HG03571 (cell line): ENCODE data around the gene SDK1.

Source experiments
- ATAC-seq: cut with Tn5 transposase; IDR thresholded peaks from one replicate; pipeline ENCODE4 v1.9.1; 2021; ENCODE audit not compliant: unreplicated experiment

Gene SDK1

GRCh38 chr7:3861941-3862340 is 560.9 kb downstream of the SDK1 start:
- no peak for ATAC-seq

DNA sequence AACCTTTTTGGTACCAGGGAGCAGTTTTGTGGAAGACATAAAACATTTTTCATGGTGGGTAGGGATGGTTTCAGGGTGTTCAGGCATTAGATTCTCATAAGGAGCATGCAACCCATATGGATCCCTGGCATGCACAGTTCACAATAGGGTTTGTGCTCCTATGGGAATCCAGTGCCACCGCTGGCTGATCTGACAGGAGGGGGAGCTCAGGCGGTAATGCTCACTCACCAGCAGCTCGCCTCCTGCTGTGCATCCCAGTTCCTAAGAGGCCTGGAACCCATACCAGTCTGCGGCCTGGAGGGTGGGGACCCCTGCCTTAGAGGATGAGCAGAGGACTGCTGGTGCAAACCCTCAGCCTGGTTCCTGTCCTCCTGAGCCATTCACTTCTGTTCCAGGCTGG is 561.7 kb downstream of the SDK1 start:
- no peak for ATAC-seq

DNA sequence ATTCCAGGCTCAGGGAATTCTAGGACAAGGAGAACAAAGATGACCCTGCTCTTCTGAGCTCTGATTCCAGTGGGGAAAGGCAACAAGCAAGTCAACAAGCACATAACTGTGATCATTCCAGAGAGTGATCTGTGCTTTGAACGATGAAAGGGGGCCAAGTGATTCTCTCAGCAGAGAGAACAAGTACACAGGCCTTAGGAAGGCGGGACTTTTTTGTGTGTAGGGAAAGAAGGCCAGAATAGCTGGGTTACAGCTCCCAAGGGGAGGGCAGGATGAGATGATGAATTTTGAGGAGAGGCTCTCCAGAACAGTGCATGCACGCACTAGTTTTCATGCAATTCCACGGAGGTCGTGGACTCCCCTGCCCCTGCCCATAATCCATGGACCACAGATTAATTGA is 565.2 kb downstream of the SDK1 start:
- no peak for ATAC-seq

- no peak for ATAC-seq
Observed at GRCh38 chr7:3867863-3868262, 566.8 kb downstream of the SDK1 start.

DNA sequence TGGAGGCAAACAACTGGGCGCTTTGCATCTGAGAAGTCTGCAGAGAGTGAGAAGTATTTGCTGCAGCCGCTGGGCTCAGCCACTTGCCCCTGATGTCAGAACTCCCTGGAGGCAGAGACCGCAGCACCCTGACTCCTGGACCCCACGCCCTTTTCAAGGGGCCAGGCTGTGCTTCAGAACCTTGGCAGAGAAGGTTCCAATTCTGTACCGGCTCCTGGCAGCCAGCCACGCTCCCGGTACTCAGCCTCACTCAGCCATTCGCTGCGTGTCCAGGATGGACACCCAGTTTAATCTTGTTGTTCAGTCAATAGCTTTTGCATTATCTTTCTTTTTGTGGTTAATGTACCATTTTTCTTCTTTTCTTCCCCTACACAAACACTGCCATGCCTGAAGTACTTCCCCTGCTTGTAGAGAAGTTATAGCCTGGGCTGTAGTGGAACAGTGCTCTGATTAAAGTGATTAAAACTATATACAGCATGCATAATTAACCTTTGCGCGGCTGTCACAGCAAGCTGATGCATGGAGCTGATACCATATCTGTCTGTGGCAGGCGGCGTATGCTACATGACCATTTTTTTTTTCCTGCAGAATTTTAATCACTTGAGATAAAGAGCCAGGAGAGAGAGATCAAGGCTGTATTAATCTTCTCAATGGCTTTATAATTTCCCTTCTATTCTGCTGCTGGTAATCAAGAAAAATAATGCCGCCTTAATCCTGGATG is 578.5 kb downstream of the SDK1 start:
- no peak for ATAC-seq

DNA sequence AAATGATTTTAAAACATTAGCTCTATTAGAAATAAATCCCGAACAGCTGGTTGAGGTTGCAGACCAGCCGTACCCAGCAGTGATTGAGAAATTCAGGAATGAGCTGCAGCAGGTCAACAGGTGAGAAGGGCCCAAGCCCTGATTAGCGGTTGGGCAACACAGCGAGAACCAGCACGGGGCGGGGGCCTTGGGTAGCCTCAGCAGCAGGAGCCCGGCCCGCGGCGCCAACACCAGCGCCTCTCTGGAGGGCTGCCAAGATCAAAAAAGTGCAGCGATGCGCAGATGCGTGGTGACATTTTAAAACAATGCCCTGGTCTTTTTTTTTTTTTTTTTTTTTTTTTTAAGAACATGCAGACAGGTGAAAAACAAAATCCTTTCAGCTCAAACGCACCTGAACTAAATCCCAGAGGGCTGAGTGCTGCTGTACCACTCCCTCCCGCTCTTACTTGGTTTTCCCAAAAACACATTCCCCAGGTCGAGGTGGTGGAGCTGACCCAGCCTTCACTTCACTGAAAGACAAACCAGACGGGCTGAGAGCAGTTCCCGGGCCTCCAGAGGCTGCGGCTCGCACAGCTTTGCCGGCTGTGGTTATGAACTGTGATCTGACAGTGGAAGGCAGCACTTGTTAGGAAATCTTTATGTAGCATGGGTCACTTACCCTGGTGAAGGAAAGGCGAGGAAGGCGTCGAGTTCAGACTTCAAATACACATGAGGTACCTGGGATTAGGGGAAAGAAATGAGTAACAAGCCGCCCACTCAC is 579.4 kb downstream of the SDK1 start:
- ATAC-seq = no peak

- ATAC-seq = no peak
Observed at GRCh38 chr7:3882782-3883181, 581.7 kb downstream of the SDK1 start.

- ATAC-seq = no peak
Observed at GRCh38 chr7:3884543-3884942, 583.5 kb downstream of the SDK1 start.

GRCh38 chr7:3887096-3887690 is 586.1 kb downstream of the SDK1 start:
- no peak for ATAC-seq

DNA sequence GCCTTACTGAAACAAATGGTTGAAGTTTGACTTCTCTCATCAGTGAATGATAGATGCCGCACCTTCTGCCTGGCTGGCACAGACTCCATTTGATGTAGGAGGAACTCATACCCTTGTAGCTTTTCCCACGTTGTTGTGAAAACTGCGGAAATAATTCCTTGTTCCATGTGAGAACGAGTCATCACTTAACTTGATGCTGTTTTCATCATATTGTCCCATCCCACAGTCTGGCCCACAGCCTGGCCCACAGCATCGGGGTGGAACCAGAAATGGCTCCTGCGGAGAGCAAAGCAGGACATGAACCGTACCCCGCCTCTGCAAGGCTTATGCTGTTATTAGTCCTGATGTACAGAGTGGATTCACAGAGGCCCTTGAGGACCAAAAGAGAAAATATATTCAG is 587.0 kb downstream of the SDK1 start:
- ATAC-seq = no peak

- no peak for ATAC-seq
Observed at GRCh38 chr7:3892157-3892556, 591.1 kb downstream of the SDK1 start.

- no peak for ATAC-seq
Observed at GRCh38 chr7:3892686-3893085, 591.6 kb downstream of the SDK1 start.

DNA sequence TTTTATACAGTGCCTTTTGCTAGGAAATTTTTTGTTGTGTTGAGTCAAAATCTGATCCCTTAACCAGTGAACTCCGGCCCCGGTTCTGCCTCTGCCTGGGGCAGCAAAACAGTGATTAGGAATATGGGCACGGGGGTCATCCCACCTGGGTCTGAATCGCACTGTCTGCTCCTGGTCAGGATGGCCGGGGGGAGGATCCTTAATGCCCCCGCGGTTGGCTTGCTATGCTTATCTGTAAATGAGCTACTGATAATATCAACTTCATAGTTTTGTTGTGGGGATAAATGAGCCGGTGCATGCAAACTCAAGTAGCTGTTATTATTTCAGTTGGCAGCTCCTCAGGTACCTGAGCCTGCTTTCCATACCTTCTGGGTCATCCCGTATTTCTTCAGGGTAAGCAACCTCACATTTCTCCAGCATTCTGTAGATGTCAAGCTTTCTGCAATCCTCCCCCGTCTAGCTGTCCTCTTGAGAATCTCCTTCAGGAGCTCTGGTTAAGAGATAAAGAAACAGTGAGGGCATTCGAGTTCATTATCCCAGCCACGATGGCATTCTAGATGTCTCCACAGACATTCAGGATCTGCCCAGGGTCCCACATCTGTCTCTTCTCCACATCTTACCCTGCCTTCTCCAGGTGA is 592.2 kb downstream of the SDK1 start:
- no peak for ATAC-seq

DNA sequence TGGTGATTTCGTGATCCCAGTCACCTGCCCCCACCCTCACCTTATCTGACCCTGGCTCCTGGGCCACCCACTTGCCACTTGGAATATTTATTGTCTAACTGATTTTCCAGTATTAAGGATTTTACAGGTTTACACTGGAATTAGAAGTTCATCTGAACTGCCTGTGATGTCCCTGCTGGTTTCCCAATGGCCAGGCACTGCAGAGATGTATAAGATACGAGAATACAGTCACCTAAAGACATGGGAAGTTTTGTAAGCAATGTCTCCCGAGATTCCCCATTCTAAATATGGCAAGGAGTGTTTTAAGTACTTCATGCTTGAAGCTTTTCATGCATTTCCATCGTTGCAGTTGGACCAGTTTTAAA is 592.7 kb downstream of the SDK1 start:
- no peak for ATAC-seq

- no peak for ATAC-seq
Observed at GRCh38 chr7:3895341-3896116, 594.5 kb downstream of the SDK1 start.

GRCh38 chr7:3896169-3896765 is 595.2 kb downstream of the SDK1 start:
- no peak for ATAC-seq

DNA sequence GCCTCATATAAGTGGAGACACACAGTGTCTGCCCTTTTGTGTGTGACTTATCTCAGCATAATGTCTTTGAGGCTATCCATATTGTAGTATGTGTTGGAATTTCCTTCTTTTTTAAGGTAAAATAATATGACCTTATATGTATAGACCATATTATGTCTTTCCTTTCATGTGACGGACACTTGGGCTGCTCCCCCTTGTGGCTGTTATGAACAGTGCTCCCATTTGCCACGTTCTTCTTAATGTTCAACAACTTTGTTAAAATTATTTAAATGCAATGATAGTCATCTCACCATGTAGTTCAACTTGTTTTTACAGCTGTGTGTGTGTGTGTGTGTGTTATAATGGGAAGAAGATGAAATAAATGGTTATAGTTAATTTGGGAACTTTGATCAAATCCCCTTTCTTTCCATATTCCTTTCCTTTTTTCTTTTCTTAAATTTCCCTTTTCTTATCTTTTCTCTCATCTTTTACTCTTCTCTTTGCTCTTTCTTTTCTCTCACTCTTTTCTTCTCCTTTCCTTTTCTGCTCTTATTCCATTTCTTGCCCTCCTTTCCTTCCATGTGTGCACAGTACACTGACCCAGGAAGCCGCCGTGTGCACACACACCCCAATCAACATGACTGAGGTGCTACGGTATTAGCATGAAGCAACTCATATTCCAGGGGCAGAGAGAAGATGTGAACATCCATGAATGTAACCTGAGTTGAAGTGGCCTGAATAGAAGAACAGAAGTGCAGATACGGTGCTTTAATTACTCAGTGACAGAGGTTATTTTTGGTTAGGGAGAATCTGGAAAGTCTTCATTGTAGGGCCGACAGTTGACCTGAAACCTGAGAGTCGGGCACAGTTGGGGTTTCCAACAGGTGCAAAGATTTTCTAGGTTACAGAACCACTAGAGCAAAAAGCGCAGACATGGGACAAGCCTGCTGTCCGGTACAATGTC is 596.6 kb downstream of the SDK1 start:
- ATAC-seq = no peak

- no peak for ATAC-seq
Observed at GRCh38 chr7:3899559-3899991, 598.5 kb downstream of the SDK1 start.

GRCh38 chr7:3908153-3908552 is 607.1 kb downstream of the SDK1 start:
- ATAC-seq = no peak

- ATAC-seq = no peak
Observed at GRCh38 chr7:3909128-3909527, 608.1 kb downstream of the SDK1 start.
